Stimulated activated CD4-positive, alpha-beta T cell treated with anti-CD3 and anti-CD28 coated beads, TNF-alpha, amount 100 ng/mL, for 1 hour (primary cell): Measurements from ENCODE around the gene TRIB2.

Experiments used
- DNase-seq, 3 donors: peaks; one replicate each; pipeline ENCODE4 v3.0.0-alpha.2; 2020; ENCODE audit warnings: low read depth in 3 of 3, low spot score in 1 of 3

Gene TRIB2

DNA sequence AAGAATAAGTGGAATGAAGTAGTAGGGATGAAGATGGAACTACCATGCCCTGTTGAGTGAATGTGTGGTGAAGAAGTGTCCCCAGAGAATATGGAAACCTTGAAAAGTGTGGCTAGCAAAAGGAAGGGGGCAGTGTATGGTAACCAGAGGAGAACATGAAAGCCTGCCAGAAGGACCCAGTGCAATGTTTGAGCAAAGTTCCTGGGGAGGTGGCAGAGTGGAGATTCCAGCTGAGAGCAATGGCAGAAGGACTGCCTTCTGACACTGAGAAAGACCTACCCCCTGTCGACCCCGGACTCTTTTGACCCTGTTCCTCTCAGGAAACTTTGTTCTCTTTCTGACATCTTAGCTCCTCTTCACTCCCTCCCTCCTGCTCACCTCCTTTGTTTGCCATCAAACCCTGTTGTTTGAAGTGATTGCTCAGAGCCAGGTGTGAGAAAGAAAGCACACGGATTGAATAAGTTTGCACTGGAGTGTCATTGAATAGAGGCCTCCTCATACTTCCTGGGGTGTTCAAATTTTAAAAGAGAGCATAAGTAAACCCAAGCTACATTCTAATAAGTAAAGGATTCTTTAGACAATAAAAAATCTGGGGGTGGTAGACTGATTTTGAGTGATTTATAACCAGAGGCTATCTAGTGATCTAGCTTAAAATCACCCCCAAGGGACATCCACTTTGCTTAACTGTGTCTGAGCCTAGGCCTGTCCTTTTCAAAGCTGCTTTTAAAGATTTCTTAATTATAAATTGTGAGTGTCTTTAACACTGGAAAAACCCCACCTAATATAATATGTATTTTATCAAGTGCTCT, 57.1 kb downstream of the TRIB2 start:
- DNase-seq, result no peak

DNA sequence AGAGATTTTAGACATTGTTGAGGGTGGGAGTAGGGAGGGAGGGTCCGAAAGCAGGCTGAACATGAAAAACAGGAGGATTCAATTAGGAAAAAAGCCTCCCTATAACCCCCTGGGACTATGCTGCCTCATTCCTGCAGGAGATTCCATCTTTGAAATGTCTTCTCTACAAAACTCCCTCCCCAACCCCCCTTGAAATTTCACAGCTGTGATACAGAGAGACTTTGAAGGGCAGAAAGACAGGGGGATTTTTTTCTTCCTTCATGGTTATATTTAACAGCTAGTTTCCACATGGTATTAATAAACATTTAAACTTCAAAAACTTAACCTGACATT, 57.6 kb downstream of the TRIB2 start:
- no peak for DNase-seq

DNA sequence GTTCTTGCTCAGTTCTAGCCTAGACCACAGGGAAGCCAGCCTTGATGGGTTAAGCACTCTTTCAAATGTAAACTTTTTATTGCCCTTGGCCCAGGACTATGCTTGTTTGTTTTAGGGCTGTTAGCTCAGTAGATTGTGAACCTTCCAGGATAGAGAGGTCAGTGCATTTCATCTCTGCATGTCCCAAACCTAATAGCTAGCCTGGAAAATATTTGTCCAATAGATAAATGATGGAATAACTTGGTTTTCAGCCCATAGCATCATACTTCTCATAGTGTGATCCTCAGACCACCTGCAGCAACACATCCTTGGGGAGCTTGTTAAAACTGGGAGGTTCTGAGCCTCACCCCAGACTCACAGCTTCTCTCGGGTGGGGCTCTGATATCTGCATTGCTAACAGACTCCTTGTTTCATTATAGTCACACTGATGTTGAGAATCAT, 59.8 kb downstream of the TRIB2 start:
- DNase-seq, result no peak

- DNase-seq, result no peak
Observed at GRCh38 chr2:12778369-12778768, 61.6 kb downstream of the TRIB2 start.

- no peak for DNase-seq
Observed at GRCh38 chr2:12778811-12779579, 62.3 kb downstream of the TRIB2 start.

- DNase-seq, result no peak
Observed at GRCh38 chr2:12781329-12781728, 64.6 kb downstream of the TRIB2 start.

GRCh38 chr2:12787891-12788801, 71.4 kb downstream of the TRIB2 start:
- DNase-seq, result no peak

- DNase-seq, result no peak
Observed at GRCh38 chr2:12791906-12792305, 75.2 kb downstream of the TRIB2 start.
